Caco-2 (cell line): Measurements from ENCODE around the gene PPP2R2D. TPM values are rescaled to one million over a fixed set of nuclear protein-coding genes. Genes with fewer than 3 reads are reported as not detected.

Source experiments
- BruUV-seq: library from RNA; stranded (reverse); fragments of 400-500 nt; replicated peaks from 2 replicates; lab custom pipeline; 2021; lab: Mats Ljungman, UMichigan
- CTCF ChIA-PET: fragments of 300-600 bp; sonication (Branson Sonifier 250); formaldehyde crosslinking; loops from one replicate; lab custom pipeline; 2022; ENCODE audit warnings: antibody characterized with exemption; lab: Charles Lee
- POLR2A ChIA-PET: fragments of 300-600 bp; sonication (Branson Sonifier 250); formaldehyde crosslinking; loops from one replicate; lab custom pipeline; 2022; ENCODE audit warnings: antibody characterized with exemption; lab: Charles Lee
- DNase-seq, 2 experiments: peaks; one replicate each; pipeline versions ENCODE4 v3.0.0 to v3.0.0-alpha.2; 2020 to 2022
- H3K27me3 ChIP-seq: replicated peaks from 2 replicates; pipeline ENCODE4 v1.6.0; 2011; ENCODE audit warnings: low read length; ENCODE audit not compliant: control insufficient read depth, insufficient read depth
- H3K36me3 ChIP-seq: 2 replicates; pipeline ENCODE4 v1.5.1; 2011; ENCODE audit warnings: low read length; ENCODE audit not compliant: control insufficient read depth, insufficient read depth
- H3K4me1 ChIP-seq: fragments of 250-450 bp; sonication (Bioruptor Pico); 2 replicates; pipeline ENCODE4 v1.5.1; 2020; ENCODE audit warnings: mild to moderate bottlenecking
- H3K4me3 ChIP-seq: 2 replicates; pipeline ENCODE4 v1.5.1; 2011; ENCODE audit warnings: low read depth, mild to moderate bottlenecking, control low read depth, low read length
- H3K9me3 ChIP-seq: fragments of 250-450 bp; sonication (Bioruptor Pico); 2 replicates; pipeline ENCODE4 v1.5.1; 2020; ENCODE audit warnings: mild to moderate bottlenecking, moderate library complexity
- H3K27ac Mint-ChIP-seq: one replicate; pipeline ENCODE4 v1.8.0; 2022; ENCODE audit warnings: mixed read lengths; ENCODE audit not compliant: unreplicated experiment
- H3K27me3 Mint-ChIP-seq: one replicate; pipeline ENCODE4 v1.8.0; 2022; ENCODE audit warnings: mixed read lengths; ENCODE audit not compliant: insufficient read depth, unreplicated experiment
- H3K36me3 Mint-ChIP-seq: one replicate; pipeline ENCODE4 v1.8.0; 2022; ENCODE audit warnings: mild to moderate bottlenecking, mixed read lengths; ENCODE audit not compliant: insufficient read depth, unreplicated experiment
- H3K4me1 Mint-ChIP-seq: one replicate; pipeline ENCODE4 v1.8.0; 2022; ENCODE audit warnings: low read depth, mixed read lengths; ENCODE audit not compliant: unreplicated experiment
- H3K4me3 Mint-ChIP-seq: one replicate; pipeline ENCODE4 v1.8.0; 2022; ENCODE audit warnings: mild to moderate bottlenecking, moderate library complexity, mixed read lengths; ENCODE audit not compliant: unreplicated experiment
- H3K9me3 Mint-ChIP-seq: one replicate; pipeline ENCODE4 v1.8.0; 2022; ENCODE audit warnings: mixed read lengths; ENCODE audit not compliant: unreplicated experiment
- CTCF ChIP-seq, 2 experiments: fragments of 200-600 bp in 1 of 2; IDR thresholded peaks; 1 replicate in 1 of 2; 2 replicates in 1 of 2; pipeline versions ENCODE4 v1.5.1 to v1.8.0; 2011 to 2022; ENCODE audit warnings: antibody characterized with exemption in 1 of 2, control low read depth in 1 of 2, inconsistent platforms in 1 of 2, low read depth in 1 of 2, low read length in 1 of 2, mild to moderate bottlenecking in 1 of 2, moderate library complexity in 1 of 2; ENCODE audit not compliant: insufficient read depth in 1 of 2, severe bottlenecking in 1 of 2, unreplicated experiment in 1 of 2
- intact Hi-C: fragments of 100-400 bp; cut with micrococcal nuclease; formaldehyde crosslinking; loops from one replicate; pipeline ENCODE4 v1.10.0; 2022; ENCODE audit not compliant: unreplicated experiment
- total RNA-seq: library from RNA; stranded (reverse); gene quantifications from 2 replicates; pipeline ENCODE4 v1.2.3, GENCODE V29; 2022

The PPP2R2D gene
- total RNA-seq, 1 experiment from 2014 or later: 34.4 TPM

- Histone ChIP-seq H3K27me3 (no peaks in the 10 kb centered on the region), H3K9me3 (peaks cover 5% of the 10 kb centered on the region; the same call in 1 of the 2 replicates), H3K4me3 (no peak overlapping the region), H3K36me3 (no peaks in the 10 kb centered on the region), H3K4me1 (no peaks in the 10 kb centered on the region)
- CTCF ChIA-PET: no interaction called here
- no peak for DNase-seq
- H3K9me3 Mint-ChIP-seq: peaks cover 8% of the 10 kb centered on the region
- TF ChIP-seq CTCF (IDR thresholded peaks at IDR 0.05; ENCODE audit: insufficient read depth in 1 of 2, low read depth in 1 of 2, low read length in 1 of 2, severe bottlenecking in 1 of 2, unreplicated experiment in 1 of 2): no peak
- POLR2A ChIA-PET: no interaction called here
- no peak overlapping the region for H3K27ac Mint-ChIP-seq
- intact Hi-C loops: loop anchor here (10.0 kb wide), 1 partner anchor 416 kb away; no protein-coding TSS in a partner anchor
- peaks cover 5% of the 10 kb centered on the region for H3K4me1 Mint-ChIP-seq
- no peak overlapping the region for H3K4me3 Mint-ChIP-seq
- no TSS peak for BruUV-seq
- peaks cover 8% of the 10 kb centered on the region for H3K27me3 Mint-ChIP-seq
- H3K36me3 Mint-ChIP-seq: no peaks in the 10 kb centered on the region
Measured at GRCh38 chr10:131870831-131871672, 29.8 kb upstream of the PPP2R2D start.

- no peak for TF ChIP-seq CTCF (IDR thresholded peaks at IDR 0.05; ENCODE audit: insufficient read depth in 1 of 2, low read depth in 1 of 2, low read length in 1 of 2, severe bottlenecking in 1 of 2, unreplicated experiment in 1 of 2)
- Mint-ChIP-seq H3K4me3 (no peak overlapping the region), H3K36me3 (no peaks in the 10 kb centered on the region), H3K27me3 (peaks cover 11% of the 10 kb centered on the region), H3K9me3 (peaks cover 8% of the 10 kb centered on the region), H3K27ac (no peak overlapping the region), H3K4me1 (peaks cover 5% of the 10 kb centered on the region)
- no peaks in the 10 kb centered on the region for H3K36me3 ChIP-seq
- intact Hi-C loops: loop anchor here (10.0 kb wide), 1 partner anchor 417 kb away; no protein-coding TSS in a partner anchor
- DNase-seq: peak in 1 of 2 experiments; percentile 26
- peaks cover 5% of the 10 kb centered on the region; the same call in 1 of the 2 replicates for H3K9me3 ChIP-seq
- no peaks in the 10 kb centered on the region for H3K27me3 ChIP-seq
- H3K4me1 ChIP-seq: no peaks in the 10 kb centered on the region
- H3K4me3 ChIP-seq: no peak overlapping the region
- ChIA-PET POLR2A (no interaction called here), CTCF (no interaction called here)
- no TSS peak for BruUV-seq
Measured at GRCh38 chr10:131871673-131872005, 29.2 kb upstream of the PPP2R2D start.

GRCh38 chr10:131872011-131872826 lies 28.6 kb upstream of the PPP2R2D start:
- CTCF ChIA-PET: interaction anchor here (0.6 kb wide), 1 partner anchor 87 kb away, joined by 4 read pairs; no protein-coding TSS in a partner anchor
- peaks cover 5% of the 10 kb centered on the region for H3K4me1 Mint-ChIP-seq
- intact Hi-C loops: loop anchor here (10.0 kb wide), 1 partner anchor 417 kb away; no protein-coding TSS in a partner anchor
- DNase-seq: peak in 1 of 2 experiments; percentile 21
- no TSS peak for BruUV-seq
- H3K27me3 ChIP-seq: no peaks in the 10 kb centered on the region
- no peaks in the 10 kb centered on the region for H3K4me1 ChIP-seq
- peaks cover 11% of the 10 kb centered on the region for H3K27me3 Mint-ChIP-seq
- H3K4me3 Mint-ChIP-seq: no peak overlapping the region
- H3K4me3 ChIP-seq: no peak overlapping the region
- H3K36me3 ChIP-seq: no peaks in the 10 kb centered on the region
- H3K9me3 ChIP-seq: peaks cover 5% of the 10 kb centered on the region; the same call in 1 of the 2 replicates
- TF ChIP-seq CTCF (IDR thresholded peaks at IDR 0.05; ENCODE audit: insufficient read depth in 1 of 2, low read depth in 1 of 2, low read length in 1 of 2, severe bottlenecking in 1 of 2, unreplicated experiment in 1 of 2): no peak
- POLR2A ChIA-PET: no interaction called here
- peaks cover 8% of the 10 kb centered on the region for H3K9me3 Mint-ChIP-seq
- no peaks in the 10 kb centered on the region for H3K36me3 Mint-ChIP-seq
- no peak overlapping the region for H3K27ac Mint-ChIP-seq
